Measurements from ENCODE around the gene ATG9A.
"Not testable (repeated sequence)": the region's sequence is repeated elsewhere in the genome, so short reads cannot be mapped to it uniquely, and the experiment has no call there.

Gene ATG9A

GRCh38 chr2:219266232-219266631, 36.8 kb upstream of the ATG9A start (continued):
- TF ChIP-seq ZNF266 (tag by site-specific recombination; IDR thresholded peaks at IDR 0.05; ENCODE audit: low read depth) (no peak), ZNF585B (tag by site-specific recombination; IDR thresholded peaks at IDR 0.05) (no peak)

- Histone ChIP-seq H3K4me1 (ENCODE audit: control insufficient read depth, insufficient read depth, low read length) (no peaks in the 10 kb centered on the region; the same call in 1 of the 2 replicates), H3K36me3 (ENCODE audit: control insufficient read depth in 2 of 2, insufficient read depth in 1 of 2, low read length in 2 of 2) (no peaks in the 10 kb centered on the region), H3K4me3 (ENCODE audit: low read depth, low read length) (no peak overlapping the region), H3K27ac (ENCODE audit: extremely low read depth, low read depth, low read length) (no peak overlapping the region), H3K9me3 (ENCODE audit: control insufficient read depth, insufficient read depth, low read depth, low read length) (no peaks in the 10 kb centered on the region)
- TF ChIP-seq ZNF341 (tag by site-specific recombination; IDR thresholded peaks at IDR 0.05; ENCODE audit: low read depth) (peak; percentile 84), ZNF311 (tag by site-specific recombination; IDR thresholded peaks at IDR 0.05; ENCODE audit: borderline replicate concordance) (no peak), ZNF555 (tag by site-specific recombination; conservative IDR thresholded peaks at IDR 0.05) (no peak), ZNF571 (tag by site-specific recombination; IDR thresholded peaks at IDR 0.05) (no peak), PRDM6 (tag by site-specific recombination; IDR thresholded peaks at IDR 0.05) (no peak), PRDM10 (tag by site-specific recombination; IDR thresholded peaks at IDR 0.05) (peak; percentile 89), ZSCAN16 (tag by site-specific recombination; IDR thresholded peaks at IDR 0.05) (no peak)
- ChIA-PET POLR2A (interaction anchor here (0.9 to 1.4 kb wide), 2 partner anchors 12 to 17 kb away, joined by 3 to 6 read pairs; no protein-coding TSS in a partner anchor), CTCF (interaction anchor here (0.6 to 2.4 kb wide), 7 partner anchors 17 to 459 kb away, joined by 3 to 18 read pairs (median 5); partner anchors contain the start of genes ANKZF1 and DNAJB2)
These were observed 31.8 kb upstream of the ATG9A start for GRCh38 chr2:219261024-219261855.

GRCh38 chr2:219258942-219259341, 29.5 kb upstream of the ATG9A start:
- H3K4me1 ChIP-seq (ENCODE audit: control insufficient read depth, insufficient read depth, low read length); H3K9me3 ChIP-seq (ENCODE audit: control insufficient read depth, insufficient read depth, low read depth, low read length); H3K27ac ChIP-seq (ENCODE audit: extremely low read depth, low read depth, low read length); H3K4me3 ChIP-seq (ENCODE audit: low read depth, low read length); H3K36me3 ChIP-seq (ENCODE audit: control insufficient read depth in 2 of 2, insufficient read depth in 1 of 2, low read length in 2 of 2): not testable (repeated sequence)
- ChIA-PET CTCF (interaction anchor here (0.6 to 1.6 kb wide), 6 partner anchors 18 to 1003 kb away, joined by 3 to 12 read pairs (median 3); no protein-coding TSS in a partner anchor), POLR2A (interaction anchor here (0.7 kb wide), 1 partner anchor 17 kb away, joined by 3 read pairs; no protein-coding TSS in a partner anchor)
- TF ChIP-seq ZNF394 (tag by site-specific recombination; IDR thresholded peaks at IDR 0.05; ENCODE audit: borderline replicate concordance) = peak; percentile 84; the same call in 1 of the 2 replicates
- 0 out of 2 replicates have a peak, but pooled peaks have one; percentile 45 for TF ChIP-seq ZNF560 (tag by site-specific recombination; IDR thresholded peaks at IDR 0.05; ENCODE audit: borderline replicate concordance)
- TF ChIP-seq ZBTB11 (tag by site-specific recombination; conservative IDR thresholded peaks at IDR 0.05; ENCODE audit: low read depth) = peak; percentile 63
- peak; percentile 73 for TF ChIP-seq ZNF518A (tag by site-specific recombination; conservative IDR thresholded peaks at IDR 0.05; ENCODE audit: low read depth)
- peak; percentile 30; the same call in 1 of the 2 replicates for TF ChIP-seq ZBTB8A (tag by site-specific recombination; IDR thresholded peaks at IDR 0.05)
- TF ChIP-seq ZNF140 (tag by site-specific recombination; IDR thresholded peaks at IDR 0.05) = peak; percentile 45; the same call in 1 of the 2 replicates
- TF ChIP-seq ZNF623 (tag by site-specific recombination; IDR thresholded peaks at IDR 0.05) = peak; percentile 46
- TF ChIP-seq ZNF266 (tag by site-specific recombination; IDR thresholded peaks at IDR 0.05; ENCODE audit: low read depth) = 0 out of 2 replicates have a peak, but pooled peaks have one; percentile 18

All from HEK293 (cell line).